ENCODE measurements around the gene SOAT2.
"Not testable (repeated sequence)": the region's sequence is repeated elsewhere in the genome, so short reads cannot be mapped to it uniquely, and the experiment has no call there.

Gene SOAT2

GRCh38 chr12:53107122-53107521, 3.8 kb downstream of the SOAT2 start:
- no peak for DNase-seq

- DNase-seq = not testable (repeated sequence)
Observed at GRCh38 chr12:53112431-53112830, 9.1 kb downstream of the SOAT2 start.

- no peak for DNase-seq
Observed at GRCh38 chr12:53113136-53113705, 9.9 kb downstream of the SOAT2 start.

- DNase-seq = no peak
Observed at GRCh38 chr12:53113951-53114350, 10.7 kb downstream of the SOAT2 start.

- no peak for DNase-seq
Observed at GRCh38 chr12:53115112-53115890, 12.0 kb downstream of the SOAT2 start.

GRCh38 chr12:53115891-53116648, 12.8 kb downstream of the SOAT2 start:
- no peak for DNase-seq

GRCh38 chr12:53118751-53119300, 15.5 kb downstream of the SOAT2 start:
- no peak for DNase-seq

GRCh38 chr12:53120685-53121525, 17.6 kb downstream of the SOAT2 start:
- no peak for DNase-seq

GRCh38 chr12:53122961-53123468, 19.7 kb downstream of the SOAT2 start:
- no peak for DNase-seq

GRCh38 chr12:53123578-53124351, 20.5 kb downstream of the SOAT2 start:
- DNase-seq = no peak

- DNase-seq = no peak
Observed at GRCh38 chr12:53124352-53124723, 21.1 kb downstream of the SOAT2 start.

GRCh38 chr12:53127169-53127568, 23.9 kb downstream of the SOAT2 start:
- no peak for DNase-seq

- no peak for DNase-seq
Observed at GRCh38 chr12:53128780-53129569, 25.7 kb downstream of the SOAT2 start.

- DNase-seq = no peak
Observed at GRCh38 chr12:53131844-53132243, 28.6 kb downstream of the SOAT2 start.

GRCh38 chr12:53133722-53134121, 30.4 kb downstream of the SOAT2 start:
- DNase-seq = no peak

- DNase-seq = no peak
Observed at GRCh38 chr12:53143355-53143754, 40.1 kb downstream of the SOAT2 start.

GRCh38 chr12:53145383-53146260, 42.3 kb downstream of the SOAT2 start:
- no peak for DNase-seq

GRCh38 chr12:53147181-53147580, 43.9 kb downstream of the SOAT2 start:
- no peak for DNase-seq

GRCh38 chr12:53147653-53148052, 44.4 kb downstream of the SOAT2 start:
- DNase-seq = no peak

GRCh38 chr12:53151039-53151438, 47.8 kb downstream of the SOAT2 start:
- DNase-seq = no peak

Data from amniotic stem cell (primary cell).